ENCODE results near the gene SCAP. TPM values are rescaled to one million over a fixed set of nuclear protein-coding genes. Genes with fewer than 3 reads are reported as not detected.
"Not testable (repeated sequence)": the region's sequence is repeated elsewhere in the genome, so short reads cannot be mapped to it uniquely, and the experiment has no call there.

The SCAP gene
- total RNA-seq, 2 experiments from 2014 or later = 65.5 to 69.2 TPM

DNA sequence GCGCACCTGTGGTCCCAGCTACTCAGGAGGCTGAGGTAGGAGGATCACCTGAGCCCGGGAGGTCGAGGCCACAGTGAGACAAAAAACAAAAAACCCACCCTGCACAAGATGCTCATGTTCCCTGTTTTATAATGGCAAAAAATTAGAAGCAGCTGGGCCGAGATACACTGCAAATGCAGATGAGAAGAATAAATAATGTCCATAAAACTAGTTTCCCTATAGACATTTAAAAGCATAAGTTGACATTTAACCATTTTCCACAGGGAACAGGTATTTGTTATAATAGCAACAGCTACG, 537 bp upstream of the SCAP start:
- H3K4me3 Mint-ChIP-seq = peak overlapping the region; percentile 89
- CTCF ChIA-PET = interaction anchor here (0.7 to 4.2 kb wide), 8 partner anchors 20 to 72 kb away, joined by 3 to 89 read pairs (median 3); no protein-coding TSS in a partner anchor

DNA sequence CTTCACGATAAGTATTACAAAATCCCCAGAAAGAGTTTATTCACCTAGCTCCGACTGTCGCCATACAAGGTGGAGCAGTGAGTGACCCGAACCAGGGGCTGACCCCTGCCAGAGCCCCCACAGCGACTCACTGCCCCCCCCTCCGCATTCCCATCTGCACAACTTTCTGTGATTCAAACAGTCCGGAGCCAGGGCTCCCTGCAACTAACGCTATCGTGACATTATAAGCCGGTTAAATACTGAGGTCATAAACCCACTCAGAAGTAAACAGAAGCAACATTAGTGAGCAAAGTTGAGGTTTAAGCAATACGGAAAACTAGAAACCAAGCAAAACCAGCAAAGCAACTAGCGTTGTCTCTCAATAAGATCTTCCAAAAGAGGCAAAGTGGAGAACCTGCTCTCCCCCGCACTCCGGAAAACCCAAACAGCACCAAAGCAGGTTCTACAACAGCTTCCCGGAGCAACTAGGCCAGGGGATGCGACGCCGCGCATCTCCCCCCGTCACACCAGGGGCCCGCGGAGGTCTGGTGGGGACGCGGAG, 642 bp downstream of the SCAP start:
- Mint-ChIP-seq H3K9me3 (ENCODE audit: low read depth) (no peaks in the 10 kb centered on the region), H3K36me3 (peaks cover 9% of the 10 kb centered on the region), H3K27ac (peak overlapping the region; percentile 80), H3K27me3 (no peaks in the 10 kb centered on the region), H3K4me3 (peak overlapping the region; percentile 89), H3K4me1 (peaks cover 34% of the 10 kb centered on the region)
- DNase-seq (peak; percentile 43), ATAC-seq (peak; percentile 4)
- CTCF ChIA-PET = interaction anchor here (0.6 to 4.2 kb wide), 8 partner anchors 10 to 305 kb away, joined by 3 to 89 read pairs (median 3); partner anchors contain the start of gene ELP6

More for the DNA sequence above, 537 bp upstream of the SCAP start:
- H3K4me1 Mint-ChIP-seq = peaks cover 31% of the 10 kb centered on the region
- H3K36me3 Mint-ChIP-seq = peaks cover 6% of the 10 kb centered on the region
- no peaks in the 10 kb centered on the region for H3K9me3 Mint-ChIP-seq (ENCODE audit: low read depth)
- H3K27ac Mint-ChIP-seq = peak overlapping the region; percentile 81
- no peak for DNase-seq
- no peak for ATAC-seq
- no peaks in the 10 kb centered on the region for H3K27me3 Mint-ChIP-seq

DNA sequence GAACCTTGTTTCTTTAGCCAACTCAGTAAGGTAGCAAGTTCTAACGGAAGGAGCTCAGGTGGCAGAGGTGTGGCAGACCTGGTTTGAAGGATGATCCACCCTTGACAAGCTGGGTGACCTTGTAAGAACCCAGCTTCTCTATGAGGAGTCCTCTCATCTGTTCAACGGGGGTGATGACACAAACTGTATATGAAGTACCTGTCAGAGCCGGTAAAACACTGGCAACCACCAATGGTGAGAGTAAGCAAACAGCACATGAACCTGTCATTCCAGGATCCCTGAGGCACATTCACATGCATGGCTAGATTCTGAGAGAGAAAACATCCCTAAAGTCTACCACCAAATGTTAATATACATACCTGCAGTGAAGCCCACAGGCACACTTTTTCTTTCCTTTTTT, 2.4 kb downstream of the SCAP start:
- Mint-ChIP-seq H3K9me3 (ENCODE audit: low read depth) (no peaks in the 10 kb centered on the region), H3K27me3 (no peaks in the 10 kb centered on the region), H3K4me1 (peaks cover 35% of the 10 kb centered on the region), H3K4me3 (peak overlapping the region; percentile 36), H3K27ac (peak overlapping the region; percentile 17), H3K36me3 (peaks cover 15% of the 10 kb centered on the region)
- CTCF ChIA-PET = interaction anchor here (2.0 kb wide), 1 partner anchor 52 kb away, joined by 6 read pairs; no protein-coding TSS in a partner anchor
- ATAC-seq (no peak), DNase-seq (no peak)

DNA sequence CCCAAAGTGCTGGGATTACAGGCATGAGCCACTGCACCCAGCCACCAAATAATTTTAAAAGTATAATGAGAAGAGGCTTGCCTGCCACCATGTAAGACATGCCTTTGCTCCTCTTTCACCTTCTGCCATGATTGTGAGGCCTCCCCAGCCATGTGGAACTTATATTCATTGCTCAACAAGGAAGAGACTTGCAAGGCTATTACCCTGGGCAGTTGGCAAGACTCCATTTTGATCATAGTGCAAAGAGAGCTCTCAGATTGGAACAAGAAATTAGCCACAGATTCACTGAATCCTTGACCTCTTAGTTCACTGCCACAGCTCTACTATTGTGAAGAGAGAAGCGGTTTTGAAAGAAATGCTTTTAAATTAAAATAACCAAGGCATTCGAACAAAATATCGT, 6.1 kb downstream of the SCAP start:
- ATAC-seq (no peak), DNase-seq (no peak)
- CTCF ChIA-PET = interaction anchor here (1.1 kb wide), 1 partner anchor 48 kb away, joined by 3 read pairs; no protein-coding TSS in a partner anchor
- Mint-ChIP-seq H3K4me3 (no peak overlapping the region), H3K4me1 (peaks cover 34% of the 10 kb centered on the region), H3K27me3 (no peaks in the 10 kb centered on the region), H3K27ac (no peak overlapping the region), H3K36me3 (peaks cover 30% of the 10 kb centered on the region), H3K9me3 (ENCODE audit: low read depth) (peaks cover 6% of the 10 kb centered on the region)

DNA sequence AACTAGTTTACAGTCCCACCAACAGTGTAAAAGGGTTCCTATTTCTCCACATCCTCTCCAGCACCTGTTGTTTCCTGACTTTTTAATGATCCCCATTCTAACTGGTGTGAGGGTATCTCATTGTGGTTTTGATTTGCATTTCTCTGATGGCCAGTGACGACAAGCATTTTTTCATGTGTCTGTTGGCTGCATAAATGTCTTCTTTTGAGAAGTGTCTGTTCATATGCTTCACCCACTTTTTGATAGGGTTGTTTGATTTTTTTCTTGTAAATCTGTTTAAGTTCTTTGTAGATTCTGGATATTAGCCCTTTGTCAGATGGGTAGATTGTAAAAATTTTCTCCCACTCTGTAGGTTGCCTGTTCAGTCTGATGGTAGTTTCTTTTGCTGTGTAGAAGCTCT, 7.4 kb downstream of the SCAP start:
- DNase-seq; H3K4me3 Mint-ChIP-seq; ATAC-seq; H3K27ac Mint-ChIP-seq; H3K27me3 Mint-ChIP-seq; H3K9me3 Mint-ChIP-seq (ENCODE audit: low read depth); CTCF ChIA-PET: not testable (repeated sequence)
- peaks cover 33% of the 10 kb centered on the region for H3K36me3 Mint-ChIP-seq
- H3K4me1 Mint-ChIP-seq = peaks cover 25% of the 10 kb centered on the region

DNA sequence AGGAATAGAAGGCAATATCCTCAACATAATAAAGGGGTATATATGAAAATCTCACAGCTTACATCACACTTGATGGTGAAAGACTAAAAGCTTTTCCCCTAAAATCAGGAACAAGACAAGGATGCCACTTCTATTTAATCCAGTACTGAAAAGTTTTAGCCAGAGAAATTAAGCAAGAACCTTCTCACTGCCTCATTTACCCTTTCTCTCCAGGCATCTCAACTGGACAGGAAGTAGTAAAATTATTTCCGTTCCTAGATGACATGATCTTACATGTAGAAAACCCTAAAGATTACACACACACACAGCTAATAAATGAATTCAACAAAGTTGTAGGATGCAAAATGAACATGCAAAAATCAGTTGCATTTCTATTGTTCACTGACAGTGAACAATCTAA, 11.2 kb downstream of the SCAP start:
- H3K4me1 Mint-ChIP-seq = peaks cover 20% of the 10 kb centered on the region
- ATAC-seq (no peak), DNase-seq (no peak)
- H3K27me3 Mint-ChIP-seq = no peaks in the 10 kb centered on the region
- no peak overlapping the region for H3K4me3 Mint-ChIP-seq
- no peak overlapping the region for H3K27ac Mint-ChIP-seq
- CTCF ChIA-PET = no interaction called here
- peaks cover 6% of the 10 kb centered on the region for H3K9me3 Mint-ChIP-seq (ENCODE audit: low read depth)
- H3K36me3 Mint-ChIP-seq = peaks cover 34% of the 10 kb centered on the region

DNA sequence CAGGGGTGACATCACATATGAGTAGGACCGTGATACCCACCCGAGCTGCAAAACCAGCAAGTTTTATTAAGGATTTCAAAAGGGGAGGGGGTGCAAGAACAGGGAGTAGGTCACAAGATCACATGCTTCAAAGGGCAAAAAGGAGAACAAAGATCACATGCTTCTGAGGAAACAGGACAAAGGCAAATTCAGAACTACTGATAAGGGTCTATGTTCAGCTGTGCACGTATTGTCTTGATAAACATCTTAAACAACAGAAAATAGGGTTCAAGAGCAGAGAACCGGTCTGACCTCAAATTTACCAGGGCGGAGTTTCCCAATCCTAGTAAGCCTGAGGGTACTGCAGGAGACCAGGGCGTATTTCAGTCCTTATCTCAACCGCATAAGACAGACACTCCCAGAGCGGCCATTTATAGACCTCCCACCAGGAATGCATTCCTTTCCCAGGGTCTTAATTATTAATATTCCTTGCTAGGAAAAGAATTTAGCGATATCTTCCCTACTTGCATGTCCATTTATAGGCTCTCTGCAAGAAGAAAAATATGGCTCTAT, 16.1 kb downstream of the SCAP start:
- not testable (repeated sequence) for H3K27me3 Mint-ChIP-seq; H3K27ac Mint-ChIP-seq; H3K9me3 Mint-ChIP-seq (ENCODE audit: low read depth); DNase-seq; H3K4me3 Mint-ChIP-seq; ATAC-seq; H3K4me1 Mint-ChIP-seq
- CTCF ChIA-PET = interaction anchor here (1.5 kb wide), 1 partner anchor 16 kb away, joined by 3 read pairs; no protein-coding TSS in a partner anchor
- peaks cover 15% of the 10 kb centered on the region for H3K36me3 Mint-ChIP-seq

DNA sequence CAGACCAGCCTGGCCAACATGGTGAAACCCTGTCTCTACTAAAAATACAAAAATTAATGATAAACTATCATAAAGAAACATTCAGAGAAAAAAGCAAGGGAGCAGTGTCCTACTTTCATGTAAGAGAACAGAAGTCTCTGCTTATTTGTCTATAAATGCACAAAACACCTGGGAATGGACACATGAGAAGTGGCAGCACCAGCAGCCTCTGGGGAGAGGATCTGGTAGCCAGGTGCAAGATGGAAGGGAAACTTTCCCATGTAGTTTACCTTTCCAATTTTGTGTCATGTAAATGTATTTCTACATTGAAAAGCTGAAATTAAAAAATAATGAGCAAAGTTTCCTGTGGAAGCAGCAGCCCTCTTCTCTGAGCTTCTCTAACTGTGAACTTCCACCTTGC, 18.8 kb downstream of the SCAP start:
- CTCF ChIA-PET = no interaction called here
- Mint-ChIP-seq H3K9me3 (ENCODE audit: low read depth) (no peaks in the 10 kb centered on the region), H3K4me1 (peaks cover 3% of the 10 kb centered on the region), H3K27ac (no peak overlapping the region), H3K36me3 (peaks cover 11% of the 10 kb centered on the region), H3K27me3 (no peaks in the 10 kb centered on the region), H3K4me3 (no peak overlapping the region)
- no peak for DNase-seq
- ATAC-seq = no peak

DNA sequence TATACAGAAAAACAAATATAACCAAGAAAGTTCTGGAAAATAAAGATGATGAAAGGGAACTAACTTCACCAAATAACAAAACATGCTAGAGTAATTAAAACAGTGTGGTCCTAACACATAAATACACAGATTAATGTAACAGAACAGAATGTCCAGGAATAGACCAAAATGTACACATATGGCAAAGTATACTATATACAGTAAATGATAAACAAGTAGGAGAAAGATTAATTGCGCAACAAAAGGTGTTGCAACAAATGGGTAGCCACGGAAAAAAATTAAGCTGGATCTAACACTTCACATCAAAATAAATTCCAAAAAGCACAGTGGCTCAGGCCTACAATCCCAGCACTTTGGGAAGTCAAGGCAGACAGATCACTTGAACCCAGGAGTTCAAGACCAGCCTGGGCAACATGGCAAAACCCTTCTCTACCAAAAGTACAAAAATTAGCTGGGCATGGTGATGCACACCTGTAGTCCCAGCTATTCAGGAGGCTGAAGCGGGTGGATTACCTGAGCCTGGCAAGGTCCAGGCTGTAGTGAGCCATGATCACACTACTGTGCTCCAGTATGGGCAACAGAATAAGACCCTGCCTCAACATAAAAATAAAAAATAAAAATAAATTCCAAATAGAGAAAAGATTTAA, 19.8 kb downstream of the SCAP start:
- DNase-seq (no peak), ATAC-seq (no peak)
- CTCF ChIA-PET = no interaction called here
- H3K4me3 Mint-ChIP-seq = no peak overlapping the region
- H3K27ac Mint-ChIP-seq = no peak overlapping the region
- no peaks in the 10 kb centered on the region for H3K27me3 Mint-ChIP-seq
- H3K36me3 Mint-ChIP-seq = peaks cover 12% of the 10 kb centered on the region
- H3K9me3 Mint-ChIP-seq (ENCODE audit: low read depth) = no peaks in the 10 kb centered on the region
- peaks cover 3% of the 10 kb centered on the region for H3K4me1 Mint-ChIP-seq

DNA sequence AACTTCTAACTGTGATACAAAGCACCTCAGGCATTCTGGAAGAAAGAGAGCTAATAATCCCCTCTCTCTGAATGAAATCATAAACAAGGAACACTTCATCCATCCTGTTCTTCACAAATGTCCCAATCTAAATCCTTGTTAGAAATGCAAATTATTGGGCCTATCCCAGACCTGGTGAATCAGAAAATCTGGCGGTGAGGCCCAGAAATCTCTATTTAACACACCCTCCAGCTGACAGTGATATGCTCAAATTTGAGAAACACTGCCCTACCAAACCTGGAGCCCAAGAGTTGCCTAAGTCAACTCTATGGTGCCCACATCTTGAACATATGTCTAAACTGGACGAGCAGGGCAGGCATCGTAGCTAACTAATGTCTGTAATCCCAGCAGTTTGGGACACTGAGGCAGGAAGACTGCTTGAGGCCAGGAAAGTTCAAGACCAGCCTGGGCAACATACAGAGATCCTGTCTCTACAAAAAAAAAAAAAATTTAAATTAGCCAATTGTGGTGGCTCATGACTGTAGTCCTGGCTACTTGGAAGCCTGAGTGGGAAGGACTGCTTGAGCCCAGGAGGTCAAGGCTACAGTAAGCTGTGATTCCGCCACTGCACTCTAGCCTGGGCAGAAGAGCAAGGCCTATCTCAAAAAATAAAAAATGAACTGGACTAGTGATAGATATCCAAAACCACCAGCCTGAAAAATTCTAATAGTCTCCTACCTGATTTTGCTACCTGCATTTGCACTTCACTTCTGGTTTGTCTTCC, 23.1 kb downstream of the SCAP start:
- H3K9me3 Mint-ChIP-seq (ENCODE audit: low read depth) = peaks cover 6% of the 10 kb centered on the region
- peaks cover 3% of the 10 kb centered on the region for H3K4me1 Mint-ChIP-seq
- H3K27me3 Mint-ChIP-seq = no peaks in the 10 kb centered on the region
- H3K27ac Mint-ChIP-seq = no peak overlapping the region
- CTCF ChIA-PET = interaction anchor here (0.7 kb wide), 1 partner anchor 10 kb away, joined by 3 read pairs; no protein-coding TSS in a partner anchor
- peaks cover 12% of the 10 kb centered on the region for H3K36me3 Mint-ChIP-seq
- DNase-seq (no peak), ATAC-seq (no peak)
- no peak overlapping the region for H3K4me3 Mint-ChIP-seq

DNA sequence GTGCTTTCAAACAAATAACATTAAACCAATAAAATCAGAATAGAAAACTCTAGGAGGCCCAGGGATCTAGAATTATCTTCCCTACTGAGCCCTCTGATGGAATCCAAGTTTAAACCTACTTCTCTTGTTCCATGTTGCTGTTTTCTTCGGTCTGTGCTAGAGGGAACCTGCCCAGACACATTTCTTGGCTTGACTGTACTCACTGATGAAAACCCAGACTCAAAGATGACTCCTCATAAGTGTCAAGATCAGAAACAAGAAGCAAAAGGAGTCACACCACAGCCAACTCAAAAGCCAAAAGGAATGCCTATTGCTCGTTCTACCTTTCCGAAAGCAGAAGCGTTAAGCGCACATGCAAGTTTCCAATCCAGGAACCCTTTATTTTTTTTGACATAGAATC, 31.6 kb downstream of the SCAP start:
- Mint-ChIP-seq H3K27ac (no peak overlapping the region), H3K4me3 (no peak overlapping the region), H3K4me1 (peaks cover 4% of the 10 kb centered on the region), H3K36me3 (peaks cover 26% of the 10 kb centered on the region), H3K9me3 (ENCODE audit: low read depth) (peaks cover 6% of the 10 kb centered on the region), H3K27me3 (no peaks in the 10 kb centered on the region)
- CTCF ChIA-PET = interaction anchor here (0.7 to 0.8 kb wide), 2 partner anchors 23 to 78 kb away, joined by 3 read pairs; no protein-coding TSS in a partner anchor
- DNase-seq (no peak), ATAC-seq (no peak)

DNA sequence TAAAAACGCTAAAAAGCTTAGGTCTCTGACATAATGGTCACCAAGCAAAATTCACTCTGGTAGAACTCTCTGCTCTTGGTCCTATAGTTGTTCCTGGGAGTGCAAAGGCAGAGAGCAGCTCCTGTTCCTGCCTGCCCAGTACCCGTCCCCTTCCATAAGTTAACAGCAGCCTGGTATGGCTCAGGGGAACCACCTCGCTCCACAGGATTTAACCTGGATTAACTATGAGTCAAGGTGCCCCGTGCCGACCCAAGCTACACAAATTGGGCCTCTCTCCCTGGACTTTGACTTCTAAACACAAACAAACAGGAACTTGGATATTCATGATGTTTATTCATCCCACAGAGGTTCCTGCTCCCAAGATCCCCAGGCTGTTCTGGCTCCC, 32.1 kb downstream of the SCAP start:
- Mint-ChIP-seq H3K27me3 (no peaks in the 10 kb centered on the region), H3K4me1 (peaks cover 4% of the 10 kb centered on the region), H3K36me3 (peaks cover 27% of the 10 kb centered on the region), H3K9me3 (ENCODE audit: low read depth) (peaks cover 6% of the 10 kb centered on the region), H3K27ac (no peak overlapping the region), H3K4me3 (no peak overlapping the region)
- CTCF ChIA-PET = interaction anchor here (0.7 to 1.1 kb wide), 3 partner anchors 23 to 381 kb away, joined by 3 read pairs; no protein-coding TSS in a partner anchor
- ATAC-seq = no peak
- no peak for DNase-seq

DNA sequence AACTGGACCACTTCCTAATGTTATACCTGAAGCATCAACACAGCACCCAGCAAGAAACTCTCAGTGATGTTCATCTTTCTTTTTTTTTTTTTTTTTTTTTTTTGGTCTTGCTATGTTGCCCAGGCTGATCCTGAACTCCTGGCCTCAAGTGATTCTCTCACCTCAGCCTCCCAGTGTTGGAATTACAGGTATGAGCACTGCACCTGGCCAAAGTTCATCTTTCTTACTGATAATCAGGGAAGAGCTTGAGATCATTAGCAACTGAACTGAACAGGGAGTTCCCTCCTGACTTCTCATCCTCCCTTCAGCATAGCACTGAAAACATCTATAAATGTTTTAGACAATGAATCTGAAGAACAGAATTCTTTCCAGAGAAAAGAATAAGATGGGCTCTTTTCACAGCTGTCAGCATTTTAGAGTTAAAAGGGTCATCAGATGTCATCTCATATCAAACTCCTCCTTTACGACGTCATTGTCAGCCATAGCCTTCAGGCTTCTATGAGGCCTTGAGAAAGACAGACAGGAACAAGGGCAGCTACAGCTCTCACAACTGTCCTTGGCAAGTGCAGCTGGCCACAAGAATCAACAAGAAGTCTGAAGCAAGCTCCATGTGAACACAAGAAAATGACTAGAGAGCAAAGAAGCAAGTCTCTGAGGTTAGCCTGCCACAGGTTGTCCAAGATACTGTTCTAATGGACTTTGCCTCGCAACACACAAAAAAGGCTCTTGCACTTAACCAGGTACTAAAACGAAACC, 33.8 kb downstream of the SCAP start:
- ATAC-seq = no peak
- peaks cover 25% of the 10 kb centered on the region for H3K36me3 Mint-ChIP-seq
- H3K4me1 Mint-ChIP-seq = peaks cover 4% of the 10 kb centered on the region
- no peak for DNase-seq
- CTCF ChIA-PET = interaction anchor here (0.9 to 1.0 kb wide), 2 partner anchors 11 to 705 kb away, joined by 3 read pairs; no protein-coding TSS in a partner anchor
- no peak overlapping the region for H3K4me3 Mint-ChIP-seq
- H3K27ac Mint-ChIP-seq = no peak overlapping the region
- H3K9me3 Mint-ChIP-seq (ENCODE audit: low read depth) = no peaks in the 10 kb centered on the region
- H3K27me3 Mint-ChIP-seq = no peaks in the 10 kb centered on the region

Data from activated CD8-positive, alpha-beta memory T cell treated with anti-CD3 and anti-CD28 coated beads, Interleukin-2, amount 10 ng/mL, durations not matched to agents 7 days and 5 days (primary cell).